Measurements from ENCODE around the gene CERS3. TPM values are rescaled to one million over a fixed set of nuclear protein-coding genes. Genes with fewer than 3 reads are reported as not detected.

Gene CERS3
- total RNA-seq, 1 donor from 2014 or later, result 4.1 TPM

DNA sequence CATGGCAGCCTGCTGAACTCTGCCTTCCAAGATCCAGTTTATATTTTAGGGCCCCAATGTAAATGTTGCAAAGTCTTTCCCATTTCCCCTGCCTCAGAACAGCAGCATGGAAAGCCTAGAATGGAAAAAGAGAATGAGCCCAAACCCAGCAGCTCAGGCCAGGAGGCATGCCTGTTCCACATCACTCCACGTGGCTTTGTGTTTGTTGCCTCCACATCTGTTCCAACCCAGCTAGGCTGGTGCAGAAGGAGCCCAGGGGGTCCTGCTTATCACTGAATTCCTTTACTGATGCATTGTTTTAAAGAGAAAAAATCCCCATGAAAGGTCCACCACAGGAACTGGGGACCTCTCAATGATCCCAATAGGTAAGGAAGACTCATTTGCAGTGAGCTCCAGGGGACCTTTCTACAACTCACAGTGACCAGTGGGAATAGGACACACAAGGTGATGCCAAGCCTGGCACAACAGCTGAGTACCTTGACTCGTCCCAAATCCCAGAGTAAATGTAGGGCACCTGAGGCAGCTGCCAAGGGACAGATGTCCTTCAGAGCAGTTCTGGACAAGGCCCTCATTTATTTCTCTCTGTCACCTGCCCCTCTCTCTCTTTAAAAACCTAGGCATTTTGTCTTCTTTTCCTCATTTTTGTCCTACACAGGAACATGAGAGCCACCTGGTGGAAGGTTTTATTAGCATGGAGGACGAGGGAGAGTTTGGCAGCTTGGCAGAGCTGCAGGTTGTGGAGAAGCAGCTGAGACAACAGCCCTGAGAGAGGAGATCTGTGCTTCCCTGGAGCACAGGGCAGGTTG, 145.2 kb downstream of the CERS3 start:
- DNase-seq (ENCODE audit: low spot score), result no peak

DNA sequence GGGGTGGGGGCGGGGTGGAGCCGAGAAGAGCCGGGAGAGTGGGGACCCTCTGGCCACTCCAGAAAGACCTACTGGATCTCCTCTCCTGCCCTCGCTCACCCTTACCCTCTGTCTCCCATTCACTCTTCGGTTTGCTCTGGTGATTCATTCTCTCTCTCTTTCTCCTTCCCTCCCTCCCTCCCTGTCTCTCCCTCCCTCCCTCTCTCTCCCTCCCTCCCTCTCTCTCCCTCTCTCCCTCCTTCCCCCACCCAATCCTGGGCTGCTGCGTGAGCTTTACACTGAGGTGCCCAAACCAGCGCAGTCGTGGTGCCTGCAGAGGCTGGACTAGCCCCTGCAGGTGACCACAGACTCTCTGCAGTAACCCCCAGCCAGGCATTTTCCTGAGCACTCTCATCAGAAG, 154.8 kb downstream of the CERS3 start:
- DNase-seq (ENCODE audit: low spot score), result no peak

DNA sequence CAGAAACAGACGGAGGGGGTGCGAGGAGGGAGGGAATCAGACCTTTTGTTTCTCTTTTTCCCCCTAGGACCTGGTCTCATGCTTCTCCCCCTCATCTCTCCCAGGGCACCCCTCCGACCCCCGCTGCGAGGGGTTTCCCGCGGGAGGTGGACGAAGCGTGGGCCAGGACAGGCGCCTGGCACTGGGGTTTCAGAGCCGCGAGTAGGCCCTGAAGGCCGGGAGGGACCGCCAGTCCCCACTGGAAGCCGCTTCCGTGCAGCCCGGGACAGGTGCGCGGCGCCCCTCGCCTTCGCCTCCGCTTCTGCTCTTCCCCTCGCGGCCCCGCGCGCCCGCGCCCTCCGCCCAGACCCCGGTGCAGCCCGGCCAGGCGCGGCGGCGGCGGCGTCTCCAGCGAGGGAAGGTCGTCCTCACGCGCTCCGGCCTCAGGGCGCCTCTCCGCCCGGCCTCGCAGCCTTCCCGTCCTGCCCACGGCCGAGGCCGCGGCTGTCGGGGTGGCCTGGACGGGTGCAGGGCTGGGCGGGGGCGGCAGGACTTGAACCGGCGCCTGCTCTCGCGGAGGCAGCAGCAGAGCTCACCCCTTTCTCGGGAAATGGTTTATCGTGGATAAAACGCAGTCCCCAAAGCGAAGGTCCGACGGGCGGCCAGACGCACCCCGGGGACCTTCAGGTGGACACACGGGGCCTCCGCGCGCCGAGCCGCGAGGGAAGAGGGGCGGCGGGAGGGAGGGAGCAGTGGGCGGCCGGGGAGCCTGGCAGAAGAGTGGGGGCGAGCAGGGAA, 155.4 kb downstream of the CERS3 start:
- no peak for DNase-seq (ENCODE audit: low spot score)

DNA sequence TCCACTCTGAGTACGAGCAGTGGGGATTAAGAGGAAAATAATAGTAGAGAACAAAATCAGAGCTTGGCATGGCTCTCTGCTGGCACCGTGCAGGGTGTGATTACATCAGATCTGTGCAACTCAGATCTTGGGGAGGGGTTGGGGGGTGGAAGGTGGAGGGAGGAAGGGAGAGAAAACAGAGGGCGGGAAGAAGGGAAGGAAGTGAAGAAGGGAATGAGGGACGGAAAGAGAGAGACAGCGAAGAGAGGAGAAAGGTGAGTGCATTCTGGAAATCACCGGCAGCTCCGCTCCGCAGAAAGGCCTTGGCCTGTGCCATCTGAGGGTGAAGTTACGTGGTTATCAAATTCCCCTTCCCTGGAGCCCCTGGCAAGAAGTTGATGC, 156.0 kb downstream of the CERS3 start:
- peak; percentile 45 for DNase-seq (ENCODE audit: low spot score)

DNA sequence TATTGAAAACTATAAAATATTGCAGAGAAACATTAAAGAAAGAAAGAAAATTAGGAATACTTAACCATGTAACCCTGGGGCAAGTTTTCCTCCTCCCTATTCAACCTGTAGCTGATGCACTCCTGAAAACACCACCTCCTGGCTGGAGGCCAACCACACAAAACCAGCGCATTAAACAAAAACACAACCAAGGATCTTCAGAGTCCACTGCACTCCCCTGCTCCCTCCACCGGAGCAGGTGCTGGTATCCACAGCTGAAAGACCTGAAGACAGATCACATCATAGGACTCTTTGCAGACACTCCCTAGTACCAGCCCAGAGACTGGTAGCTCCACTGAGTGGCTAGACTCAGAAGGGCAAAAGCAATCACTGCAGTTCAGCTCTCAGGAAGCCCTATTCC, 173.4 kb downstream of the CERS3 start:
- no peak for DNase-seq (ENCODE audit: low spot score)

DNA sequence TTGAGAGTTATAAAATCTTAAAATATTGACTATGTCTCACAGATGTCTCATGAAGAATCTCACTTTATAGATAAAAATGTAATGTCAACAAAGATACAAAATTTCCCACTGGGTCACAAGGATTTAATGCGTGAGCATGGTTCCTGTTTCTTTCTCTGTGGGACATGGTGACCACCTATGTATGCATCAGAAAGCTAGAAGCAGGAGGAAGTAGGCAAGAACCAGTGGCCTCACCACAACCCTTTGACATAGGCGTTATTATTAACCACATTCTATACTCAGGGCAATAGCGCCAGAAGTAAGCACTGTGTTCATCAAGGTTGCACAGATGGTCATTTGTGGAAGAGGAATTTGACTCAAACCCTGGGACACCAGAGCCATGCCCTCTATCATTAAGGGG, 175.3 kb downstream of the CERS3 start:
- DNase-seq (ENCODE audit: low spot score), result no peak

DNA sequence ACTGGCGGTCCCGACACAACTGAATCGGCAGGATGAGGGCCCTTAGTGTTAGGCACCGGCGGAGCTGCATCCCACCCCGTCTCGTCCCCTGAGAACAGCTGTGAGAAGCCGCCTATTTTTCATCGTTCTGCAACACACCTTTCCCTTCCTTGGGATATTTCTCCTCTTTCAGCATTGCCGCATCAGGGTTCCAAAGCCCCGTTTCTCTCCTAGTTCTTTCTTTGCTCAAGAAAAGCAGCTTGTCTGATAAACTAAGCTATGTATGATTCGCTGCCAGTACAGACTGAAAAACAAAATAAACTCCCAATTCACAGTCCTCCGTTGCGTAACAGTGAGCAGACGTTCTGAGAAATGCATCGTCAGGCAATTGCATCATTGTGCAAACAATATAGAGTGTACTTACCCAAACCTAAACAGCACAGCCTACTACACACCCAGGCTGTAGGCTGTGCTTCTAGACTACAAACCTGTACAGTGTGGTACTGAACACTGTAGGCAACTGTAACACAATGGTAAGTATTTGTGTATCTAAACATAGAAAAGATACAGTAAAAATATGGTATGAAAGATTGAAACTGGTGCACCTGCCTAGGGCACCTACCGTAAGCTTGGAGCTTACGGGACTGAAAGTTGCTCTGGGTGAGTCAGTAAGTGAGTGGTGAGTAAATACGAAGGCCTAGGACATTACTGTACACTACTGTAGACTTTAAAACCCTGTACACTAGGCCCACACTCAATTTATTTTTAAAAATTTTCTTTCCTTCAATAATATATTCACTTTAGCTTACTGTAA, 178.1 kb downstream of the CERS3 start:
- DNase-seq (ENCODE audit: low spot score), result peak; percentile 90

Other genes starting within 250 kb of the CERS3 start
- gene ADAMTS17, start 187.0 kb downstream of the CERS3 start, total RNA-seq (ENCODE audit: insufficient read depth, low replicate concordance), result 8.2 TPM
- gene LINS1, start 73.2 kb upstream of the CERS3 start, total RNA-seq (ENCODE audit: insufficient read depth, low replicate concordance), result 19.5 TPM
- 10.6 TPM for gene ASB7, start 73.6 kb upstream of the CERS3 start, total RNA-seq (ENCODE audit: insufficient read depth, low replicate concordance)